Loucy (cell line): ENCODE measurements around the gene ACOT12.

Experiments
- H2AFZ ChIP-seq: fragments of 200-600 bp; sonication (generic); 2 replicates; pipeline ENCODE4 v1.6.0; 2016; ENCODE audit warnings: antibody characterized with exemption, mild to moderate bottlenecking, low read length, moderate library complexity
- H3F3A ChIP-seq: fragments of 200-600 bp; 2 replicates; pipeline ENCODE4 v1.6.0; 2016; ENCODE audit warnings: antibody characterized with exemption, low read depth, mild to moderate bottlenecking
- H3K27me3 ChIP-seq: fragments of 200-600 bp; sonication (generic); 2 replicates; pipeline ENCODE4 v1.6.1; 2014; ENCODE audit warnings: low read length, mild to moderate bottlenecking; ENCODE audit not compliant: insufficient read depth, poor library complexity, severe bottlenecking
- H3K36me3 ChIP-seq: fragments of 200-600 bp; sonication (generic); 2 replicates; pipeline ENCODE4 v1.6.1; 2016; ENCODE audit warnings: low read length; ENCODE audit not compliant: insufficient read depth
- H3K4me1 ChIP-seq: fragments of 200-600 bp; sonication (generic); 2 replicates; pipeline ENCODE4 v1.5.1; 2014; ENCODE audit warnings: low read length, mild to moderate bottlenecking; ENCODE audit not compliant: insufficient read depth, poor library complexity, severe bottlenecking
- H3K4me2 ChIP-seq: fragments of 200-600 bp; sonication (generic); 2 replicates; pipeline ENCODE4 v1.6.0; 2014; ENCODE audit warnings: antibody characterized with exemption, low read length, low read depth, mild to moderate bottlenecking; ENCODE audit not compliant: poor library complexity, severe bottlenecking
- H3K4me3 ChIP-seq: fragments of 200-600 bp; sonication (generic); 2 replicates; pipeline ENCODE4 v1.5.1; 2014; ENCODE audit warnings: low read length, mild to moderate bottlenecking, mixed read lengths; ENCODE audit not compliant: poor library complexity, severe bottlenecking
- H3K79me2 ChIP-seq: fragments of 200-600 bp; sonication (generic); 2 replicates; pipeline ENCODE4 v1.6.1; 2014; ENCODE audit warnings: low read length; ENCODE audit not compliant: insufficient read depth
- H3K9ac ChIP-seq: fragments of 200-600 bp; sonication (generic); 2 replicates; pipeline ENCODE4 v1.6.0; 2014; ENCODE audit warnings: mild to moderate bottlenecking, low read depth, low read length, moderate library complexity; ENCODE audit not compliant: poor library complexity, severe bottlenecking
- H3K9me2 ChIP-seq: fragments of 200-600 bp; sonication (generic); replicated peaks from 2 replicates; pipeline ENCODE4 v1.6.1; 2016; ENCODE audit warnings: low read depth, low read length, mixed read lengths
- H3K9me3 ChIP-seq: fragments of 200-600 bp; sonication (generic); 2 replicates; pipeline ENCODE4 v1.6.1; 2014; ENCODE audit warnings: mild to moderate bottlenecking, antibody characterized with exemption, low read length, low read depth; ENCODE audit not compliant: insufficient read depth
- H4K20me1 ChIP-seq: fragments of 200-600 bp; sonication (generic); 2 replicates; pipeline ENCODE4 v1.6.0; 2014; ENCODE audit warnings: antibody characterized with exemption, low read length, mild to moderate bottlenecking; ENCODE audit not compliant: insufficient read depth, poor library complexity, severe bottlenecking
- CTCF ChIP-seq: fragments of 200-600 bp; sonication (generic); conservative IDR thresholded peaks from 2 replicates; pipeline ENCODE4 v1.5.1; 2014; ENCODE audit warnings: mild to moderate bottlenecking, antibody characterized with exemption, low read length
- EZH2phosphoT487 ChIP-seq: fragments of 200-600 bp; IDR thresholded peaks from 2 replicates; pipeline ENCODE4 v1.6.1; 2018; ENCODE audit warnings: antibody characterized with exemption, mild to moderate bottlenecking, moderate library complexity, borderline replicate concordance

ACOT12 gene

GRCh38 chr5:81402192-81402930, 8.4 kb upstream of the ACOT12 start:
- Histone ChIP-seq H3K9ac (no peak overlapping the region), H3K4me3 (no peak overlapping the region), H3K9me3 (no peaks in the 10 kb centered on the region), H3K4me1 (no peaks in the 10 kb centered on the region), H3K36me3 (peaks cover 2% of the 10 kb centered on the region; the same call in 1 of the 2 replicates), H3K4me2 (no peak overlapping the region), H3K27me3 (no peaks in the 10 kb centered on the region), H3F3A (no peaks in the 10 kb centered on the region), H4K20me1 (no peaks in the 10 kb centered on the region), H2AFZ (no peak overlapping the region), H3K79me2 (no peaks in the 10 kb centered on the region), H3K9me2 (no peaks in the 10 kb centered on the region)
- TF ChIP-seq EZH2phosphoT487 (no peak), CTCF (no peak)

- Histone ChIP-seq H3K4me1 (no peaks in the 10 kb centered on the region), H3K27me3 (no peaks in the 10 kb centered on the region), H3K4me3 (no peak overlapping the region), H3K9me3 (no peaks in the 10 kb centered on the region), H3K9ac (no peak overlapping the region), H3K79me2 (no peaks in the 10 kb centered on the region), H3K4me2 (no peak overlapping the region), H3F3A (no peaks in the 10 kb centered on the region), H2AFZ (no peak overlapping the region), H3K9me2 (no peaks in the 10 kb centered on the region), H3K36me3 (no peaks in the 10 kb centered on the region), H4K20me1 (no peaks in the 10 kb centered on the region)
- no peak for TF ChIP-seq CTCF
- no peak for TF ChIP-seq EZH2phosphoT487
Measured at GRCh38 chr5:81401266-81401665, 7.3 kb upstream of the ACOT12 start.

GRCh38 chr5:81400375-81400774, 6.4 kb upstream of the ACOT12 start:
- Histone ChIP-seq H3K9me3 (no peaks in the 10 kb centered on the region), H3K79me2 (no peaks in the 10 kb centered on the region), H2AFZ (no peak overlapping the region), H3K27me3 (no peaks in the 10 kb centered on the region), H3K9ac (no peak overlapping the region), H3K4me3 (no peak overlapping the region), H3F3A (no peaks in the 10 kb centered on the region), H3K4me1 (no peaks in the 10 kb centered on the region), H3K9me2 (no peaks in the 10 kb centered on the region), H3K36me3 (no peaks in the 10 kb centered on the region), H3K4me2 (no peak overlapping the region), H4K20me1 (no peaks in the 10 kb centered on the region)
- TF ChIP-seq CTCF: no peak
- TF ChIP-seq EZH2phosphoT487: no peak
